Urothelium cell line (cell line): ENCODE data around the gene LRRC53.

Source experiments
- DNase-seq: peaks from one replicate; pipeline ENCODE4 v3.0.0; 2011; ENCODE audit warnings: low spot score, mixed read lengths
- FAIRE-seq: peaks from 2 replicates; lab custom pipeline; 2011; peaks lifted over from hg19 to GRCh38; lab: Jason Lieb, UNC

Gene LRRC53

GRCh38 chr1:74512170-74512915 is at the start of gene LRRC53:
TSS of gene LRRC53 (minus strand) at chr1:74512611. CDS start at chr1:74483349, 29,262 bp downstream.
- no peak for DNase-seq
- FAIRE-seq = no peak

GRCh38 chr1:74549932-74550331 is 37.5 kb upstream of the LRRC53 start:
- no peak for DNase-seq
- FAIRE-seq = no peak

GRCh38 chr1:74548961-74549750 is 36.7 kb upstream of the LRRC53 start:
- DNase-seq (no peak), FAIRE-seq (no peak)

GRCh38 chr1:74545821-74546220 is 33.4 kb upstream of the LRRC53 start:
- no peak for DNase-seq
- FAIRE-seq = no peak

- FAIRE-seq = no peak
- DNase-seq = peak; percentile 58
These were observed 21.8 kb upstream of the LRRC53 start for GRCh38 chr1:74534241-74534640.

GRCh38 chr1:74531796-74532195 is 19.4 kb upstream of the LRRC53 start:
- no peak for FAIRE-seq
- DNase-seq = no peak

- DNase-seq (no peak), FAIRE-seq (no peak)
These were observed 18.5 kb upstream of the LRRC53 start for GRCh38 chr1:74530892-74531291.

- FAIRE-seq (no peak), DNase-seq (no peak)
These were observed 15.7 kb upstream of the LRRC53 start for GRCh38 chr1:74528123-74528522.

GRCh38 chr1:74526708-74527107 is 14.3 kb upstream of the LRRC53 start:
- DNase-seq (no peak), FAIRE-seq (no peak)

- DNase-seq = no peak
- FAIRE-seq = no peak
These were observed 11.6 kb upstream of the LRRC53 start for GRCh38 chr1:74523873-74524480.

GRCh38 chr1:74522148-74522547 is 9.7 kb upstream of the LRRC53 start:
- FAIRE-seq = no peak
- DNase-seq = peak; percentile 27

GRCh38 chr1:74517599-74518051 is 5.2 kb upstream of the LRRC53 start:
- DNase-seq (no peak), FAIRE-seq (no peak)

GRCh38 chr1:74513411-74514300 is 1.2 kb upstream of the LRRC53 start:
- no peak for FAIRE-seq
- DNase-seq = no peak

- FAIRE-seq (no peak), DNase-seq (no peak)
These were observed 4.0 kb downstream of the LRRC53 start for GRCh38 chr1:74508449-74508848.

- DNase-seq (no peak), FAIRE-seq (no peak)
These were observed 6.3 kb downstream of the LRRC53 start for GRCh38 chr1:74505928-74506710.

- FAIRE-seq = no peak
- DNase-seq = no peak
These were observed 7.4 kb downstream of the LRRC53 start for GRCh38 chr1:74504933-74505512.

GRCh38 chr1:74504125-74504932 is 8.1 kb downstream of the LRRC53 start:
- DNase-seq (peak; percentile 47), FAIRE-seq (no peak)

GRCh38 chr1:74502858-74503257 is 9.6 kb downstream of the LRRC53 start:
- no peak for DNase-seq
- no peak for FAIRE-seq

GRCh38 chr1:74502432-74502831 is 10.0 kb downstream of the LRRC53 start:
- FAIRE-seq (peak; percentile 76), DNase-seq (peak; percentile 44)
